GM12874 (cell line): ENCODE data around the gene ABHD2.

Experiments used
- CTCF ChIP-seq: IDR thresholded peaks from 2 replicates; pipeline ENCODE4 v1.5.1; 2011; ENCODE audit warnings: low read depth, mild to moderate bottlenecking, control low read depth, low read length, moderate library complexity; ENCODE audit not compliant: insufficient read depth

ABHD2 gene

GRCh38 chr15:89150762-89151664 is 62.8 kb downstream of the ABHD2 start:
- no peak for TF ChIP-seq CTCF

GRCh38 chr15:89155122-89155521 is 66.9 kb downstream of the ABHD2 start:
- TF ChIP-seq CTCF = no peak

GRCh38 chr15:89155656-89156055 is 67.4 kb downstream of the ABHD2 start:
- no peak for TF ChIP-seq CTCF

GRCh38 chr15:89157061-89157460 is 68.8 kb downstream of the ABHD2 start:
- TF ChIP-seq CTCF = no peak

GRCh38 chr15:89157918-89158564 is 69.8 kb downstream of the ABHD2 start:
- no peak for TF ChIP-seq CTCF

- no peak for TF ChIP-seq CTCF
Observed at GRCh38 chr15:89161666-89162065, 73.4 kb downstream of the ABHD2 start.

GRCh38 chr15:89163271-89164055 is 75.2 kb downstream of the ABHD2 start:
- TF ChIP-seq CTCF = no peak
